AG09309 (cell line): ENCODE measurements around the gene RETN.

Experiments
- DNase-seq: peaks from one replicate; pipeline ENCODE4 v3.0.0-alpha.2; 2010; ENCODE audit warnings: low read depth
- H3K4me3 ChIP-seq: 2 replicates; pipeline ENCODE4 v1.5.1; 2011; ENCODE audit warnings: mild to moderate bottlenecking, low read depth, low read length, moderate library complexity; ENCODE audit not compliant: control insufficient read depth
- CTCF ChIP-seq: IDR thresholded peaks from 2 replicates; pipeline ENCODE4 v1.5.1; 2011; ENCODE audit warnings: mild to moderate bottlenecking, low read depth, low read length, inconsistent platforms; ENCODE audit not compliant: insufficient read depth, control insufficient read depth; ENCODE audit errors: missing control alignments

RETN gene

GRCh38 chr19:7685546-7686445, 16.9 kb downstream of the RETN start:
- no peak for DNase-seq
- no peak for TF ChIP-seq CTCF

GRCh38 chr19:7687177-7687576, 18.3 kb downstream of the RETN start:
- no peak for DNase-seq
- no peak overlapping the region for H3K4me3 ChIP-seq
- TF ChIP-seq CTCF = no peak

More at GRCh38 chr19:7685546-7686445, 16.9 kb downstream of the RETN start:
- H3K4me3 ChIP-seq = no peak overlapping the region

- DNase-seq = no peak
- TF ChIP-seq CTCF = no peak
- no peak overlapping the region for H3K4me3 ChIP-seq
Observed at GRCh38 chr19:7689165-7689564, 20.3 kb downstream of the RETN start.

DNA sequence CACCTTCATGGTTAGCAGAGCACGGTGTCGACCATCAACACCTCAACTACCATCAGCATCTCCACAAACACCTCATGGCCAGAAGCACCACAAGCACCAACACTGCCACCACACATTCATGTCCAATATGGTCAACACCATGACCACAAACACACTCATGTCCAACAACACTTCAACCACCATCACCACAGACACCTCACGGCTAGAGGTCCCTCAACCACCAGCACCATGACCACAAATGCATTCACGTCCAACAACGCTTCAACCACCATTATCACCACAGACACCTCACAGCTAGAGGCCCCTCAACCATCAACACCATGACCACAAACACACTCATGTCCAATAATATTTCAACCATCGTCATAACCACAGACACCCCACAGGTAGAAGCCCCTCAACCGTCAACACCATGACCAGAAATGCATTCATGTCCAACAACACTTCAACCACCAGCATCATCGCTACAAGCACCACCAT, 22.0 kb downstream of the RETN start:
- TF ChIP-seq CTCF = no peak
- no peak overlapping the region for H3K4me3 ChIP-seq
- DNase-seq = no peak

DNA sequence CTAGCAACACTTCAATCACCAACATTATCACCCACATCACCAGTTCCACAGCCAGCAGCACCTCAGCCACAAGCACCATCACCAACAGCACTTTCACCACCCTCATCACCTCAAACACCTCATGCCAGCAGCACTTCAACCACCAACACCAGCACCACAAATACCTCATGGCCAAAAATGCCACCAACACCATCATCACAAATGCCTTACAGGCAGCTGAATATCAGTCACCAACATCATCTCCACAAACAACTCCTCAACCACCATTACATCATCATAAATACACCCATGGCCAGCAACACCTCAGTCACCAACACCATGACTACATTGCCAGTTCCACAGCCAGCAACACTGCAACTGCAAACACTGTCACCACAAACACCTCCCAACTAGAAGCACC, 22.6 kb downstream of the RETN start:
- DNase-seq = no peak
- no peak overlapping the region for H3K4me3 ChIP-seq
- TF ChIP-seq CTCF = no peak

DNA sequence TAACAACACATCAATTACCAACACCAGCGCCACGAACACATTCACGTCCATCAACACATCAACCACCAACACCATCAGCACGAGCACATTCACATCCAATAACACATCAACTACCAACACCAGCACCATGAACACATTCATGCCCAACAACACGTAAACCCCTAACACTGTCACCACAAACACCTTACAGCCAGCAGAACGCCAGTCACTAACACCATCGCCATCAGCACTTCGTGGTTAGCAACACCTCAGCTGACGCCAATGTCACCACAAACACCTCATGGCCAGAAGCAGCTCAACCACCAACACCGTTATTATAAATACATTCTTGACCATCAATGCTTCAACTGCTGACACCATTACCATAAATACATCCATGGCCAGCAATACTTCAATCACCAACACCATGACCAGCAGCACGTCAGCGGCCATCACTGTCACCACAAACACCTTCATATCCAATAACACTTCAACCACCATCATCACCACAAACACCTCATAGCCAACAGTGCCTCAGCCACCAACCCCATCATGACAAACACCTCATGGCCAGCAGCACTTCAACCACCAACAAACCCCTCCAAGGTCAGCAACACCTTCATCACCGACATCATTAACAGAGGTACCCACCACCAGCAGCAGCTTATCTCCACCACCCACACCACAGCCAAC, 23.7 kb downstream of the RETN start:
- TF ChIP-seq CTCF = no peak
- no peak for DNase-seq

More for the DNA sequence above, 23.7 kb downstream of the RETN start:
- no peak overlapping the region for H3K4me3 ChIP-seq
